ENCODE results near the gene EXOC3L1. TPM values are rescaled to one million over a fixed set of nuclear protein-coding genes. Genes with fewer than 3 reads are reported as not detected.

Gene EXOC3L1
- total RNA-seq, 1 experiment from 2014 or later: 4.0 TPM

GRCh38 chr16:67209565-67209964 lies 19.6 kb upstream of the EXOC3L1 start:
- peaks cover 11% of the 10 kb centered on the region for H3K27me3 Mint-ChIP-seq (ENCODE audit: low read depth)
- no peak overlapping the region for H3K4me3 Mint-ChIP-seq
- no peaks in the 10 kb centered on the region for H3K9me3 Mint-ChIP-seq
- DNase-seq (ENCODE audit: low spot score): no peak
- ChIA-PET CTCF (interaction anchor here (0.6 to 9.1 kb wide), 11 partner anchors 11 to 300 kb away, joined by 3 to 65 read pairs (median 3); partner anchors contain the start of genes CES3, ELMO3, KCTD19 and LRRC36), POLR2A (interaction anchor here (2.1 kb wide), 1 partner anchor 37 kb away, joined by 7 read pairs; the partner anchor contains the start of gene FHOD1)
- H3K36me3 Mint-ChIP-seq: no peaks in the 10 kb centered on the region
- no peak overlapping the region for H3K27ac Mint-ChIP-seq
- ATAC-seq: no peak
- no peak for TF ChIP-seq SMAD3 (CRISPR knock-in tag; IDR thresholded peaks at IDR 0.05; ENCODE audit: borderline replicate concordance)
- TF ChIP-seq MYBL2 (CRISPR knock-in tag; IDR thresholded peaks at IDR 0.05): no peak
- no peak for TF ChIP-seq NR1H2 (CRISPR knock-in tag; IDR thresholded peaks at IDR 0.05)
- TF ChIP-seq, protein P1, sequence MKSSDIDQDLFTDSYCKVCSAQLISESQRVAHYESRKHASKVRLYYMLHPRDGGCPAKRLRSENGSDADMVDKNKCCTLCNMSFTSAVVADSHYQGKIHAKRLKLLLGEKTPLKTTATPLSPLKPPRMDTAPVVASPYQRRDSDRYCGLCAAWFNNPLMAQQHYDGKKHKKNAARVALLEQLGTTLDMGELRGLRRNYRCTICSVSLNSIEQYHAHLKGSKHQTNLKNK (CRISPR knock-in tag; IDR thresholded peaks at IDR 0.05): no peak
- TF ChIP-seq ZNF219 (CRISPR knock-in tag; IDR thresholded peaks at IDR 0.05; ENCODE audit: borderline replicate concordance): no peak
- no peak for TF ChIP-seq ATF1 (CRISPR knock-in tag; IDR thresholded peaks at IDR 0.05)
- no peak for TF ChIP-seq STAT6 (CRISPR knock-in tag; conservative IDR thresholded peaks at IDR 0.05; ENCODE audit: low read depth)
- no peak for TF ChIP-seq PRDM15 (CRISPR knock-in tag; IDR thresholded peaks at IDR 0.05)
- no peak for TF ChIP-seq EMX1 (CRISPR knock-in tag; IDR thresholded peaks at IDR 0.05)
- no peak for TF ChIP-seq ZNF425 (CRISPR knock-in tag; conservative IDR thresholded peaks at IDR 0.05)
- TF ChIP-seq OVOL2 (CRISPR knock-in tag; IDR thresholded peaks at IDR 0.05; ENCODE audit: borderline replicate concordance): no peak
- no peaks in the 10 kb centered on the region for H3K4me1 Mint-ChIP-seq

GRCh38 chr16:67208154-67208896 lies 18.4 kb upstream of the EXOC3L1 start:
- Mint-ChIP-seq H3K27ac (no peak overlapping the region), H3K4me3 (no peak overlapping the region), H3K9me3 (no peaks in the 10 kb centered on the region), H3K36me3 (no peaks in the 10 kb centered on the region), H3K27me3 (ENCODE audit: low read depth) (peaks cover 5% of the 10 kb centered on the region), H3K4me1 (no peaks in the 10 kb centered on the region)
- ATAC-seq: no peak
- POLR2A ChIA-PET: interaction anchor here (0.6 to 2.1 kb wide), 3 partner anchors 10 to 38 kb away, joined by 7 to 8 read pairs (median 7); partner anchors contain the start of genes FHOD1 and TMEM208
- CTCF ChIA-PET: interaction anchor here (0.6 to 9.1 kb wide), 5 partner anchors 9 to 247 kb away, joined by 3 to 65 read pairs (median 6); partner anchors contain the start of genes CES3 and ELMO3
- DNase-seq (ENCODE audit: low spot score): no peak
- no peak for TF ChIP-seq PRDM15 (CRISPR knock-in tag; IDR thresholded peaks at IDR 0.05)
- no peak for TF ChIP-seq IRF2 (CRISPR knock-in tag; IDR thresholded peaks at IDR 0.05; ENCODE audit: borderline replicate concordance, low read depth)
- TF ChIP-seq, protein P2, sequence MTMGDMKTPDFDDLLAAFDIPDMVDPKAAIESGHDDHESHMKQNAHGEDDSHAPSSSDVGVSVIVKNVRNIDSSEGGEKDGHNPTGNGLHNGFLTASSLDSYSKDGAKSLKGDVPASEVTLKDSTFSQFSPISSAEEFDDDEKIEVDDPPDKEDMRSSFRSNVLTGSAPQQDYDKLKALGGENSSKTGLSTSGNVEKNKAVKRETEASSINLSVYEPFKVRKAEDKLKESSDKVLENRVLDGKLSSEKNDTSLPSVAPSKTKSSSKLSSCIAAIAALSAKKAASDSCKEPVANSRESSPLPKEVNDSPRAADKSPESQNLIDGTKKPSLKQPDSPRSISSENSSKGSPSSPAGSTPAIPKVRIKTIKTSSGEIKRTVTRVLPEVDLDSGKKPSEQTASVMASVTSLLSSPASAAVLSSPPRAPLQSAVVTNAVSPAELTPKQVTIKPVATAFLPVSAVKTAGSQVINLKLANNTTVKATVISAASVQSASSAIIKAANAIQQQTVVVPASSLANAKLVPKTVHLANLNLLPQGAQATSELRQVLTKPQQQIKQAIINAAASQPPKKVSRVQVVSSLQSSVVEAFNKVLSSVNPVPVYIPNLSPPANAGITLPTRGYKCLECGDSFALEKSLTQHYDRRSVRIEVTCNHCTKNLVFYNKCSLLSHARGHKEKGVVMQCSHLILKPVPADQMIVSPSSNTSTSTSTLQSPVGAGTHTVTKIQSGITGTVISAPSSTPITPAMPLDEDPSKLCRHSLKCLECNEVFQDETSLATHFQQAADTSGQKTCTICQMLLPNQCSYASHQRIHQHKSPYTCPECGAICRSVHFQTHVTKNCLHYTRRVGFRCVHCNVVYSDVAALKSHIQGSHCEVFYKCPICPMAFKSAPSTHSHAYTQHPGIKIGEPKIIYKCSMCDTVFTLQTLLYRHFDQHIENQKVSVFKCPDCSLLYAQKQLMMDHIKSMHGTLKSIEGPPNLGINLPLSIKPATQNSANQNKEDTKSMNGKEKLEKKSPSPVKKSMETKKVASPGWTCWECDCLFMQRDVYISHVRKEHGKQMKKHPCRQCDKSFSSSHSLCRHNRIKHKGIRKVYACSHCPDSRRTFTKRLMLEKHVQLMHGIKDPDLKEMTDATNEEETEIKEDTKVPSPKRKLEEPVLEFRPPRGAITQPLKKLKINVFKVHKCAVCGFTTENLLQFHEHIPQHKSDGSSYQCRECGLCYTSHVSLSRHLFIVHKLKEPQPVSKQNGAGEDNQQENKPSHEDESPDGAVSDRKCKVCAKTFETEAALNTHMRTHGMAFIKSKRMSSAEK (CRISPR knock-in tag; IDR thresholded peaks at IDR 0.05; ENCODE audit: borderline replicate concordance): no peak
- no peak for TF ChIP-seq NR2C2 (CRISPR knock-in tag; IDR thresholded peaks at IDR 0.05)
